KOPT-K1 (cell line): ENCODE results near the gene GLIS1.

Experiments
- H3K27ac ChIP-seq: fragments of 200-600 bp; sonication (generic); 2 replicates; pipeline ENCODE4 v1.5.1; 2016; ENCODE audit warnings: antibody characterized with exemption, mild to moderate bottlenecking, low read depth, low read length; ENCODE audit not compliant: poor library complexity, severe bottlenecking
- H3K36me3 ChIP-seq: fragments of 200-600 bp; sonication (generic); 2 replicates; pipeline ENCODE4 v1.5.1; 2017; ENCODE audit warnings: antibody characterized with exemption, mild to moderate bottlenecking, low read length, moderate library complexity; ENCODE audit not compliant: insufficient read depth
- H3K9me3 ChIP-seq: fragments of 200-600 bp; sonication (generic); 2 replicates; pipeline ENCODE4 v1.5.1; 2017; ENCODE audit warnings: antibody characterized with exemption, low read length, mild to moderate bottlenecking; ENCODE audit not compliant: insufficient read depth, poor library complexity, severe bottlenecking

Gene GLIS1

DNA sequence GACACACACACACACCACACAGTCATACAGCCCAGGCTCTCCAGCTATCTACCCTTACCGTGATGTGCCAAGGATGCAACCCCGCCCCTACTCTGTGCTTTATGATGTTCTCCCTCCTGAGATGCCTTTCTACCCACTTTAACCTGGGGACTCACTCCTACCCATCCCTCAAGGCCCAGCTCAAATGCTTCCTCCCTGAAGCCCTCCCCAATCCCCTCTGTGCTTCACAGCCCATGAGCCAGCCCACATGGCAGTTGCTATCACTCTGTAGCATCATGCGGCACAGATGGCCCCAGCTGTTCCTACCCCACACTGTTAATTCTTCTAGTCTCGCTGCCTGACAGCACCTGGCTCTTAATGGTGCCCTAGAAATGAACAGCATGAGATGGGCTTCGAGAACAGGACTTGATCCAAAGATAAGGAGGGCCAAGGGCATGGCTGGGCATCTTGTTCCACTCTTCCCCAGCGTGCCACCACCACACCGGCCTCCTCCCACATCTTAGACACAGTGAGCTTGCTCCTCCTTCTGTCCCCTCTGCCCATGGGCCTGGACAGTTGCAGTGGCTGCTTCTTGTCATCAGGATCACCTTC is 109.8 kb downstream of the GLIS1 start:
- Histone ChIP-seq H3K36me3 (no peaks in the 10 kb centered on the region), H3K9me3 (no peaks in the 10 kb centered on the region), H3K27ac (no peak overlapping the region)

DNA sequence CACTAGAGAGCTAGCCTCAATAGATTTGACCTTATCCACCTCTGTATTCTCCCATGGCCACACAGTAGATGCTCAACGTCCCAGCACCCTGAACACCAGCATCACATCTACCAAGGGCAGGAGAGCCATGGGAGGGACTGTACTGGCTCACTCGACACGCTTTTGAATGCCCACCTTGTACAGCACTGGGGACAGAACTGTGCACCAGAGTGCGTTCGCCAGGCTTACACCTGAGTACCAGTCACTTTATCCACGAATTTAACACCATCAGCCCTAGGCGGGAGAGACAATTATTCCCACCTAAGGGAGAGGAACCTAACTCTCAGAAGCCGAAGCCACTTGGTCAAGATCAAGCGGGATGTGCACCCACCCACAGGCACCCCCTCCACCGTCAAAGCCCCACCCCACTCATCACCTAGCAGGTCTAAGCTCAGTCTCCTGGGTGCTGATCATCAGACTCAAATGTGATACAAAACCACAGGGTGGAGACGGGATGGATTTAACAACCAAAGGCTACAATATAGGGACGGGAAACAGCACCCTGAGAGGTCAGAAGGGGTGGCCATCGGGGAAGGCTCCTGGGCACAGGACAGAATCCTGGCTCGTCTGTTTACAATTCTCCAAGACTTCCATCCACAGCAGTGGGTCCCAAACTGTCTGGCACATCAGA is 110.5 kb downstream of the GLIS1 start:
- H3K9me3 ChIP-seq = no peaks in the 10 kb centered on the region
- H3K36me3 ChIP-seq = no peaks in the 10 kb centered on the region
- H3K27ac ChIP-seq = no peak overlapping the region

DNA sequence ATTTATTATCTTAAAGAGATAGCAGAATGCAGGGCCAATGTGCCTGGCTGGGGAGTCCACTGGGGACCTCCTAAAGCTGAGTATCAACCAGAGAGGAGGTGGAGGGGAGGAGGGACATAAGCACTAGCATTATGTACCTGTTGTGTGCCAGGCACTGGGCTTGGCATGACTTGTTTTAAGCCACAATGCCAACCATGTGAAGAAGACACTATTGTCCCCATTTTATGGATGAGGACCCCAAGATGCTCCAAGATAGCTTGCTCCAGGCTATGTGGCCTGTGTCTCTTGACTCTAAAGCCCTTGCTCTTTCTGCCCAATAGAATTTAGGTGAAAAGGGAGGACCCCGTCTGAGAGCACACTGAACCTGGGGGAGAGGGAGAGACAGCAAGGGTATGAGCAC is 111.3 kb downstream of the GLIS1 start:
- Histone ChIP-seq H3K27ac (no peak overlapping the region), H3K36me3 (no peaks in the 10 kb centered on the region), H3K9me3 (no peaks in the 10 kb centered on the region)

DNA sequence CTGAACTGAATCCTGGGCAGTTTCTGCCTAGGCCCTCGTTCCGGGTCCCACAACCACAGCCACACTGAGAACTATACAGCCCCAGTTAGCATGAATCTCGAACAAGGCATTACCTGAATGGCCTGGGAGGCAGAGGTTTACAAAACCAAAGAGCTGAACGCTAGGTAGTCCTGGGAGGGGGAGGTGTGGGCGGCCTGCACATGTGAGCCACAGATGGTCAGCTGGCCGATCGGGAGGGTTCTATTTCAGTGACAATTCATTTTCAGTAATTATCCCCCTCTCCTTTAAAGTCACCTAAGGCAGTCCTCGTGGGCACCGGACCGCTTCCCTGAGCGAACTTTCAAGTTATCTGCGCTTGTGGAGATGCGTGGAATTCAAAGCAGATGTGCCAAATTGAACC is 111.9 kb downstream of the GLIS1 start:
- Histone ChIP-seq H3K36me3 (no peaks in the 10 kb centered on the region), H3K27ac (no peak overlapping the region), H3K9me3 (no peaks in the 10 kb centered on the region)

DNA sequence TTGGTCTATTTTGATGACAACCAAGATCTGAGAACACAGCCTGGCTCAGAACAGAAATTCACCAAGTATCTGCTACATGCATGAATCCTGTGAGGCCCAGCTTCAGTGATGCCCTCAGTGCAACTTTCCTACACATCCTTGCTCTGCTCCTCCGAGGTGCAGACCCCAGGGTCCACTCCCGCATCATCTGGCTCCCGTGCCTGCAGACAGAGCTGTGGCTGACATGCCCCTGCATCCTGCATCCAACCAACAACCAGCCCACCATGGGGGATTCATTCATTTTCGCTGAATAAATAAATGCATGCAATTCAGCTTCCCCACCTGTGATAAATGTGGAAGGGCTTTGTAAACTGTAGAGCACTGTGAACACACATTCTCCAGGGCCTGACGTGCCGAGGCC is 112.3 kb downstream of the GLIS1 start:
- no peaks in the 10 kb centered on the region for H3K9me3 ChIP-seq
- no peaks in the 10 kb centered on the region for H3K36me3 ChIP-seq
- H3K27ac ChIP-seq = no peak overlapping the region

DNA sequence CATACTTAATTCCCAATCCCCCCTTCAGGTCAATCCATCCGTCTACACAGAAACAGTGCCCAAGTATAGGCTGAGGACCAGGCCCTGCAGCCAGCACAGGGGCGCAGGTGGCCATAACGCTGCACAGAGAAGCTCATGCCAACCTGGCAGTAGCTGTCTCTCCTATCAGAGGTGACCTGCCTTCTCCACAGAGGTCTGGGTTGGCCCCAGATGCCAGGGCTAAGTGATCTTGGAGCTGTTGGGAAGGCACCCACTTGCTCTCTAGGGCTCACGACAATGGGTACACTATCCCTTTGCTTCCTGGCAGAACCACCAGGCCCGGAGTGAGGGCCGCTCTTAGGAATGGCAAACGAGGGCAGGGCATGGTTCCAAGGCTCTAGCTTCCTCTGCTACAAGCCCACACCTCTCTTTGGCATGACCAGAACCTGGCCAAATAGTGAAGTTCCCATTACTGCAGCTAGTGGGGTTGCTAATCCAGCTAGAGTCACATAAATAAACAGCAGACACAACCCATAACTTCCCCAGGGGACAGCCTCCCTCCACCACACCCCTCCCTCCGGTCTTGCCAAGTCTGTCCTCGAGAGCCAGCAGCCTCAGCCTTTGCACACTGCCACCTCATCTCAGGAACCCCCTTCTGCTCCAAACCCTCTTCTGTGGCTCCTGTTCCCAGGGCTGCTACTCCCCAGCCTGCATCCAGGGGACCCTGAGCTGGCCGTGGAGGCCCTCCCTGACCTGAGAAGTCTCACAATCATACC is 113.0 kb downstream of the GLIS1 start:
- no peaks in the 10 kb centered on the region for H3K9me3 ChIP-seq
- no peak overlapping the region for H3K27ac ChIP-seq
- H3K36me3 ChIP-seq = no peaks in the 10 kb centered on the region

DNA sequence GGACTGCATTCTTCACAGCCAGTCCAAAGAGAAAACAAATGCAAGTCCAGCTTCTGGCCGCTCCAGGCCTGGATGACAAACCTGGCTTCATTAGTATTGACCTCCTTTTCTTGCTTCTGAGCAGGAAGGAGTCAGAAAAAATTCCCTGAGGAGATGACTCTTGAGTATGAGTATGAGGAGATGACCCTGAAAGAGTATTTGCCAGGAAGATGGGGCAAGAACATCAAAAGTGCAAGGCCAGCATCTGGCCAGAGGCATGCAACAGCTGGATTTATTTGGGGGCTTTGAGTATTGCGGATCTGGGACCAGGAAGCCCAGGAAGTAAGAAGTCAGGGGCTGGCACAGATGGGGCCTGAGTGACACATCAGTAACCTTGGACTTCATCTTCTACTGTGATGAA is 113.9 kb downstream of the GLIS1 start:
- Histone ChIP-seq H3K36me3 (no peaks in the 10 kb centered on the region), H3K27ac (no peak overlapping the region), H3K9me3 (no peaks in the 10 kb centered on the region)

DNA sequence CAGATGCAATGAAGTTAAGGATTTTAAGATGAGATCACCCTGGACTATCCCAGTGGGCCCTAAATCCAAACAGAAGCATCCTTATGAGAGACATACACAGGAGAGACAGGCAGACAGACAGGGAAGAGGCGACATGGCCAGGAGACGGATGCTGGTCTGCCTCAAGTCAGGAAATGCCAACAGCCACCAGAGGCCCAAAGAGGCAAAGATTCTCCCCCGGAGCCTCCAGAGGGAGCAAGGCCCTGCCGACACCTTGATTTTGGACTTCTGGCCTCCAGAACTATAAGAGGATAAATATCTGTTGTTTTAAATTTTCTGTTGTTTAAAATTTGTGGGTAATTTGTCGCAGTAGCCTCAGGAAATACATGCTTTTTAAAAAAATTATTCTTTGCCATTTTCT is 116.4 kb downstream of the GLIS1 start:
- Histone ChIP-seq H3K9me3 (no peaks in the 10 kb centered on the region), H3K27ac (no peak overlapping the region), H3K36me3 (no peaks in the 10 kb centered on the region)

DNA sequence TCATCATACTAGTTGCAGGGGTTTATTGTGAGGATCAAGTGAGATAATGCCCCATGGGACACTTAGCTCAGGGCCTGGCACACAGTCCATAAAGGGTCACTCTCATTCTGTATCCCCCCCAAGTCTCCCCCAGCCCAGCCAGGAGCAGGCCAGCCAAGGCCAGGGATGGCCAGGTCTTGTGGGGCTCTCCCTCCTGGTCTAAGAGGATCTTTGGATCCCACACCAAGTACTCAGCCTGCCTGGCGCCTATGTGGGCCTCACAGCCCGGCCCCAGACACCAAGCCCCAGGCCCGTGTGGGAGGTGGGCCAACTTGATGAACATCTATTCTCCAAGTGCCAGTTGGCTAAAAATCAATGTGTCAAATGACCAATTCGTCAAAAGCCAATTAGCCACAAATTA is 117.8 kb downstream of the GLIS1 start:
- no peak overlapping the region for H3K27ac ChIP-seq
- no peaks in the 10 kb centered on the region for H3K36me3 ChIP-seq
- no peaks in the 10 kb centered on the region for H3K9me3 ChIP-seq

DNA sequence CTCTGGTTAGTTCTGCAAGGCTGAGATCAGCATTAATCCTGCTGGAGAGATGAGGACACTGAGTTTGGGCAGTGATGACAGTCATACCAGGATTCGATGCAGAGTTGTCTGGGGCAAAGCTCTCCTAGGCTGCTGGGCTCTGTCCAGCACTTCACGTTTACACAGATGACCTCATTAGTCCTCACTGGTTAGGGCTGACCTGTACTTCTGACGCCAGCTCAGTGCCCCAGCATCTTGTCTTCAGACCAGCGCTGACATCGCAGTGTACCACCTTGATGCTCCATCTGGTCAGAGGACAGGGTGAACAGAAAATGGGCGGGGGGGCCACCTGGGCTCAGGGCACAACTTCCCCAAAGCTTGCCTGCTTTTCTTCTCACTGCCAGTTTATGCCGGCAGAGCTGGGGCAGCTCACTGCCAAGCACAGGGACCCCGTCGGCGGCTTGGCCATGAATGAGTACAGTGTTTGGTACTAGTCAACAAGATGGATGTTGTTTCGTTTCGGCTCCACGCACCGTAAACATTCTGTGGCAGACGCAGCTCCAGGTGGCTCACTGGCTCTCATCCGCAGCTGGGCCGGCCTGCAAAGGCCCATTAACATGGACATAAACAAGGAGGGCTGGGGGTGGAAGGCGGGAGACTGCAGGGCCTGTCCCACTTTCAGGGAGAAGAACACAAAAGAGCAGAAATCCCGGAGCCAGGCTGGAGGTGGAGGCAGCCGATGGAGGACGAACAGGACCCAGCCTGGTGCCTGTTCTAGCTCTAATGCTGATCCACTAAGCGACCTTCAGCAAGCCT is 118.7 kb downstream of the GLIS1 start:
- Histone ChIP-seq H3K27ac (no peak overlapping the region), H3K36me3 (no peaks in the 10 kb centered on the region), H3K9me3 (no peaks in the 10 kb centered on the region)

DNA sequence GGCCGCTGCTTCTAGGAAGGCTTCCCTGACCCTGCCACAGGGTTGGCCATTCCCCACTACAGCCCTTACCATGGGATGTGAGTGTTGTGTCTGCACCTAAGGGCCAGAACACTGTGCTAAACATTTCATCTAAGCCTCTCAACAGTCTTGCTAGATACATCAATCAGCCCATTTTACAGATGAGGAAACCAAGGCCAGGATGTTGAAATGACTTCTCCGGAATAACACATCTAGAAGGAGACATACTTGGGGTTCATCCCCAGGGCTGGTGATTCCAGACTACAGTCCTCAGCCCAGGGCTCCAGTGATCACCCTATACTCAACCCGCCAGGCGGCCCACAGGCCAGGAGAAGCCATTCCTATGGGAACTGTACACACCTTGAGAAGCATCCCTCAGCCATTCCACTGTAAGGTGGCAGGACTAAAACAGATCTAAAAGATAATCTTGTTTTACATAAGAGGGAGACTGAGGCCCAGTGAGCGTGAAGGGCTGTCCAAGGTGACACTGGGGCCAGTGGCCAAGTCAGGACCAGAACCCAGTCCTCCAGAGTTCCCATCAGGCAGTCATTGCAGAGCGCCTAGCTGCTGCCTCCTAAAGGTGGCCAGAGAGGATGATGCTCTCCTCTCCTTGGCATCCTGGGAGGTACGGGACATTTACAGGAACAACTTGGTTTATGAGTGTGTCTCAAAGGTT is 119.5 kb downstream of the GLIS1 start:
- Histone ChIP-seq H3K9me3 (no peaks in the 10 kb centered on the region), H3K36me3 (no peaks in the 10 kb centered on the region), H3K27ac (no peak overlapping the region)

DNA sequence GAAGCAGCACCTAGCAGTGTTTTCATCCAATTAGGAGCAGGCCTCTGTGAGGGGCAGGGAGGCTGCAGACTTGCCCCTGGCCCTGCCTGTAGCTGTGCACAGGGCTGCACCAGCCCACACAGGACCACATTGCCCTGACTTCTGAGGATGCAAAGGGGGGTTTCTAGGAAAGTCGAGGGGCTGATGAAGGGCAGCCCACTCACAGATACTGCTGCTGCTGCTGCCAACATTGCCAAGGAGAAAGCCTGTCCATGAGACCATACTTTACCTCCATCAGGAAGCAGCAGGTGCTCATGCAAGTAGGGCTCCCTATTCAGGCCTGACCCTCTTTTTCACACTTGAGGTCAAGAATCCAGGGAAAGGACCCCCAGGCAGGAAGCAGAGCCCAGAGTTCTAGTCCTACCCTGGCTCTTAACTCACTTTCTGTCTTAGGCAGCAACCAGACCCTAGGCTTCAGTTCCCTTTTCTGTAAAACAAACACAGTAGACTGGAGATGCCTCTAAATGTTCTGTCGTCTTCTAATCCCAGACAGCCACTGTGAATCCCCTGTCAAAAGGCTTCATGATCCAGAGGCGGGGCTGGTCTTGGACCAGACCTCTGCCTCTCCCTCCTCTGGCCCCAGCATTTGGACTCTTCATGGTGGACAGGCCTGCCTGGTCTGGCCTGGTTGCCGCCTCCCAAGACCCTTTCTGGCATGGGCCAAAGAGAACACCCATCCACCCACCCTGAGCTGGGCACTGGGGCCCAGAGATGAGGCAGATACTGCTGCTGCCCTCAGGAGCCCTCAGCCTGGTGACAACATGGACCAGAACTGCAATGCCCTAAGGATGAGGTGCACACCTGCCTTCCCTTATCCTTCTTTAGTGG is 120.2 kb downstream of the GLIS1 start:
- H3K36me3 ChIP-seq = no peaks in the 10 kb centered on the region
- H3K9me3 ChIP-seq = no peaks in the 10 kb centered on the region
- no peak overlapping the region for H3K27ac ChIP-seq

DNA sequence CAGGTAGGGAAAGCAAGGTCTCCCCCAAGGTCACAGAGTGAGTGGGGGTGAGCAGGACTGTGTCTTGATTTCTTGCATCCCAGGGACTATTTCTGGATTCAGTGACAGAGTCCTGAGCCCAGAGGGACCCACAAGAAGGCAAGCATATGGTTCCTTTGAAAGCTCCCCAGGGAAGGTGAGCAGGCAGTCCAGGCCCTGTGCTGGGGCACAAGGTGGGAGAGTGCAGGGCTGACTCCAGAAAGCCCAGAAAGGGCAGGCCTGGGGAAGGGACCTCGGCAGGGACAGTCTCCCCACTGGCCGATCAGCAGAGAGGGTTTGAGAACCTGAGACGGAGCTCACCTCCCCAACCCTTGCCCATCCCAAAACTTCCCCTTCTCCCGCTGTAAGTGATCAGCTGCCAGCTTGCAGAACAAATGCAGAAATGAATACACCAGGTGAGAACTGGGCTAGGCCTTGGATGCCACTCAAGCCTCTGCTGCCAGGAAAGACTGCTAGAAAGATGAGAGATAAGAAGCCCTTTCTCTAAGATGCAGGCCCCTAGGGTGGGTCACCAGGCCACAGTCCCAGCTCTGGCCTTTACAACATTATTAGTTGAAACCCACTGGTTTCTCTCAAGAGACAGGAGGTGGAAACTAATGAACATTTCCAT is 121.0 kb downstream of the GLIS1 start:
- H3K36me3 ChIP-seq = no peaks in the 10 kb centered on the region
- H3K9me3 ChIP-seq = no peaks in the 10 kb centered on the region
- H3K27ac ChIP-seq = no peak overlapping the region

DNA sequence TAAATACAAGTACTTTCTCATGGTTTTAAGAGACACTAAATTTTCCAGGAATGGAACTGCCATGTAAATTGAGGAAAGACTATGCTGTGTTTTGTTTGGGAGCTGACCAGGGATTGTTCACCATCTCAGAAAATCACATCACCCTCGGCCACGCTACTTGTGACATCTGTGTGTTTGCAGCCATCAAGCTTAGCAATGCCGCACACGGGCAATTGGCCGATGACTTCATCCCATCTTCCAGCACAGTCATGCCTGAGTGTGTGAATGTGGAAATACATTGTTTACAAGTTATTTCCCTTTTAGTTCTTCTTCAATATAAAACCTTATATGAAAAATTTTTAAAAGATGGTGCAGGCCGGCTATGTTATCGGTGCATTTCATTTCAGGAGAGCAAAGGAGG is 121.6 kb downstream of the GLIS1 start:
- Histone ChIP-seq H3K9me3 (no peaks in the 10 kb centered on the region), H3K27ac (no peak overlapping the region), H3K36me3 (no peaks in the 10 kb centered on the region)
